OCI-LY7 (cell line): Measurements from ENCODE around the gene TIPIN. TPM values are rescaled to one million over a fixed set of nuclear protein-coding genes. Genes with fewer than 3 reads are reported as not detected.
"Not testable (repeated sequence)": the region's sequence is repeated elsewhere in the genome, so short reads cannot be mapped to it uniquely, and the experiment has no call there.

Source experiments
- BruUV-seq: library from RNA; stranded (reverse); fragments of 400-500 nt; replicated peaks from 2 replicates; lab custom pipeline; 2021; lab: Mats Ljungman, UMichigan
- CTCF ChIA-PET: fragments of 300-600 bp; sonication (Branson Sonifier 250); formaldehyde crosslinking; loops from one replicate; lab custom pipeline; 2022; ENCODE audit warnings: antibody characterized with exemption; ENCODE audit not compliant: unreplicated experiment; lab: Charles Lee
- POLR2A ChIA-PET: fragments of 300-600 bp; sonication (Branson Sonifier 250); formaldehyde crosslinking; loops from one replicate; lab custom pipeline; 2022; ENCODE audit warnings: antibody characterized with exemption; lab: Charles Lee
- DNase-seq: peaks from one replicate; pipeline ENCODE4 v3.0.0-alpha.2; 2015; ENCODE audit warnings: low spot score
- H2AFZ ChIP-seq: fragments of 200-600 bp; sonication (generic), shearing (Covaris generic); 2 replicates; pipeline ENCODE4 v1.6.1; 2014; ENCODE audit warnings: mild to moderate bottlenecking, antibody characterized with exemption, low read length, moderate library complexity
- H3K27ac ChIP-seq: fragments of 200-600 bp; sonication (generic); 2 replicates; pipeline ENCODE4 v1.5.1; 2014; ENCODE audit warnings: mixed run types, low read depth, mild to moderate bottlenecking, moderate library complexity, low read length, inconsistent platforms; ENCODE audit not compliant: poor library complexity, severe bottlenecking
- H3K36me3 ChIP-seq: fragments of 200-600 bp; sonication (generic); 2 replicates; pipeline ENCODE4 v1.6.1; 2014; ENCODE audit warnings: mild to moderate bottlenecking, antibody characterized with exemption, low read length, moderate library complexity, mixed read lengths; ENCODE audit not compliant: insufficient read depth
- H3K4me1 ChIP-seq: fragments of 200-600 bp; sonication (generic); 2 replicates; pipeline ENCODE4 v1.5.1; 2014; ENCODE audit warnings: mild to moderate bottlenecking, low read length; ENCODE audit not compliant: insufficient read depth, poor library complexity, severe bottlenecking
- H3K4me2 ChIP-seq: fragments of 200-600 bp; sonication (generic); 2 replicates; pipeline ENCODE4 v1.6.1; 2014; ENCODE audit warnings: mild to moderate bottlenecking, low read length
- H3K4me3 ChIP-seq: fragments of 200-600 bp; sonication (generic); 2 replicates; pipeline ENCODE4 v1.5.1; 2014; ENCODE audit warnings: mild to moderate bottlenecking, low read depth, low read length; ENCODE audit not compliant: poor library complexity, severe bottlenecking
- H3K79me2 ChIP-seq: fragments of 200-600 bp; sonication (generic); 2 replicates; pipeline ENCODE4 v1.6.1; 2016; ENCODE audit warnings: low read depth, mild to moderate bottlenecking, low read length, moderate library complexity, mixed read lengths; ENCODE audit not compliant: insufficient read depth
- H3K9me2 ChIP-seq: fragments of 200-600 bp; sonication (generic); 2 replicates; pipeline ENCODE4 v1.6.1; 2016; ENCODE audit warnings: mild to moderate bottlenecking, low read length, mixed read lengths; ENCODE audit not compliant: insufficient read depth
- H3K9me3 ChIP-seq: fragments of 200-600 bp; sonication (generic); 2 replicates; pipeline ENCODE4 v1.6.1; 2014; ENCODE audit warnings: mild to moderate bottlenecking, mixed run types, low read length, mixed read lengths
- H4K20me1 ChIP-seq: fragments of 200-600 bp; sonication (generic); 2 replicates; pipeline ENCODE4 v1.6.1; 2014; ENCODE audit warnings: mild to moderate bottlenecking, antibody characterized with exemption, low read length, moderate library complexity, mixed read lengths; ENCODE audit not compliant: insufficient read depth
- CTCF ChIP-seq: fragments of 200-600 bp; sonication (generic); conservative IDR thresholded peaks from 2 replicates; pipeline ENCODE4 v1.5.1; 2014; ENCODE audit warnings: mild to moderate bottlenecking, antibody characterized with exemption, low read length, moderate library complexity, mixed read lengths
- EZH2phosphoT487 ChIP-seq: fragments of 200-600 bp; sonication (generic); IDR thresholded peaks from 2 replicates; pipeline ENCODE4 v1.6.1; 2018; ENCODE audit warnings: low read depth, borderline replicate concordance, mild to moderate bottlenecking, mixed run types, antibody characterized with exemption, low read length, moderate library complexity, mixed read lengths
- intact Hi-C: fragments of 100-400 bp; cut with micrococcal nuclease; formaldehyde crosslinking; loops from one replicate; pipeline ENCODE4 v1.10.0; 2022; ENCODE audit not compliant: unreplicated experiment
- total RNA-seq, 2 experiments: library from RNA; depleted of rRNA in 1 of 2; stranded (reverse); fragments of >200 nt in 1 of 2; shearing (Covaris generic) in 1 of 2; gene quantifications; 2 replicates each; pipeline ENCODE4 v1.2.3, GENCODE V29; 2014 to 2022

The TIPIN gene
- total RNA-seq, 2 experiments from 2014 or later: 26.0 to 38.1 TPM

GRCh38 chr15:66399276-66399675, 42.8 kb upstream of the TIPIN start:
- no peak for DNase-seq
- H3K9me2 ChIP-seq: no peaks in the 10 kb centered on the region
- H3K4me3 ChIP-seq: no peak overlapping the region
- intact Hi-C loops: no loop called here
- H3K4me1 ChIP-seq: peaks cover 49% of the 10 kb centered on the region
- H3K27ac ChIP-seq: no peak overlapping the region
- peaks cover 54% of the 10 kb centered on the region for H3K36me3 ChIP-seq
- ChIA-PET CTCF (no interaction called here), POLR2A (interaction anchor here (1.4 kb wide), 1 partner anchor 8 kb away, joined by 5 read pairs; no protein-coding TSS in a partner anchor)
- H3K9me3 ChIP-seq: no peaks in the 10 kb centered on the region
- TF ChIP-seq CTCF (no peak), EZH2phosphoT487 (no peak)
- peaks cover 95% of the 10 kb centered on the region for H3K79me2 ChIP-seq
- H3K4me2 ChIP-seq: no peak overlapping the region
- BruUV-seq: no TSS peak
- H4K20me1 ChIP-seq: peaks cover 46% of the 10 kb centered on the region
- no peak overlapping the region for H2AFZ ChIP-seq

- Histone ChIP-seq H3K27ac (no peak overlapping the region), H3K9me2 (no peaks in the 10 kb centered on the region), H3K4me2 (no peak overlapping the region), H2AFZ (no peak overlapping the region), H4K20me1 (peaks cover 23% of the 10 kb centered on the region), H3K36me3 (peaks cover 76% of the 10 kb centered on the region), H3K4me1 (peaks cover 27% of the 10 kb centered on the region), H3K79me2 (peaks cover 95% of the 10 kb centered on the region), H3K9me3 (no peaks in the 10 kb centered on the region), H3K4me3 (no peak overlapping the region)
- CTCF ChIA-PET: no interaction called here
- no peak for DNase-seq
- BruUV-seq: no TSS peak
- POLR2A ChIA-PET: interaction anchor here (0.6 kb wide), 2 partner anchors 8 to 67 kb away, joined by 3 to 7 read pairs; partner anchors contain the start of gene MAP2K1
- no peak for TF ChIP-seq EZH2phosphoT487
- peak; percentile 51 for TF ChIP-seq CTCF
- intact Hi-C loops: no loop called here
Observed at GRCh38 chr15:66394915-66395314, 38.4 kb upstream of the TIPIN start.

GRCh38 chr15:66394472-66394871, 38.0 kb upstream of the TIPIN start:
- peaks cover 31% of the 10 kb centered on the region for H3K4me1 ChIP-seq

GRCh38 chr15:66393037-66393436, 36.6 kb upstream of the TIPIN start:
- Histone ChIP-seq H3K4me1 (peaks cover 40% of the 10 kb centered on the region), H3K79me2 (peaks cover 95% of the 10 kb centered on the region), H3K36me3 (peaks cover 69% of the 10 kb centered on the region), H4K20me1 (peaks cover 30% of the 10 kb centered on the region)
- intact Hi-C loops, H3K9me2 ChIP-seq, DNase-seq, BruUV-seq, H3K27ac ChIP-seq, H3K4me3 ChIP-seq, H3K9me3 ChIP-seq, H3K4me2 ChIP-seq, POLR2A ChIA-PET, CTCF ChIA-PET, H2AFZ ChIP-seq: not testable (repeated sequence)

More at GRCh38 chr15:66394472-66394871, 38.0 kb upstream of the TIPIN start:
- TF ChIP-seq EZH2phosphoT487 (no peak), CTCF (no peak)
- Histone ChIP-seq H3K9me3 (no peaks in the 10 kb centered on the region), H3K36me3 (peaks cover 77% of the 10 kb centered on the region), H2AFZ (no peak overlapping the region), H3K27ac (no peak overlapping the region), H3K4me3 (no peak overlapping the region), H3K79me2 (peaks cover 95% of the 10 kb centered on the region), H3K9me2 (no peaks in the 10 kb centered on the region), H4K20me1 (peaks cover 26% of the 10 kb centered on the region), H3K4me2 (no peak overlapping the region)
- intact Hi-C loops: no loop called here
- DNase-seq: no peak
- BruUV-seq: TSS peak; percentile 4
- ChIA-PET CTCF (no interaction called here), POLR2A (interaction anchor here (0.6 kb wide), 1 partner anchor 68 kb away, joined by 7 read pairs; no protein-coding TSS in a partner anchor)
